GM12872 (cell line): ENCODE results near the gene TGM4.

ENCODE experiments used
- CTCF ChIP-seq: IDR thresholded peaks from 3 replicates; pipeline ENCODE4 v1.5.1; 2011; ENCODE audit warnings: low read depth, mild to moderate bottlenecking, low read length, moderate library complexity; ENCODE audit not compliant: insufficient read depth

Gene TGM4

GRCh38 chr3:44948239-44948638 is 73.8 kb downstream of the TGM4 start:
- no peak for TF ChIP-seq CTCF

GRCh38 chr3:44950275-44950734 is 75.9 kb downstream of the TGM4 start:
- no peak for TF ChIP-seq CTCF

- no peak for TF ChIP-seq CTCF
These were observed 78.3 kb downstream of the TGM4 start for GRCh38 chr3:44952689-44953088.

- TF ChIP-seq CTCF = no peak
These were observed 79.9 kb downstream of the TGM4 start for GRCh38 chr3:44954304-44954703.

GRCh38 chr3:44954962-44955361 is 80.6 kb downstream of the TGM4 start:
- TF ChIP-seq CTCF = no peak

GRCh38 chr3:44955917-44956316 is 81.5 kb downstream of the TGM4 start:
- TF ChIP-seq CTCF = no peak

- TF ChIP-seq CTCF = no peak
These were observed 83.6 kb downstream of the TGM4 start for GRCh38 chr3:44957986-44958385.

- TF ChIP-seq CTCF = no peak
These were observed 84.0 kb downstream of the TGM4 start for GRCh38 chr3:44958386-44958785.
